Activated naive CD4-positive, alpha-beta T cell treated with anti-CD3 and anti-CD28 coated beads for 36 hours (primary cell): ENCODE results near the gene LHX2. TPM values are rescaled to one million over a fixed set of nuclear protein-coding genes. Genes with fewer than 3 reads are reported as not detected.

Experiments
- CTCF ChIA-PET: fragments of 350-600 bp; sonication (Branson Sonifier 250); formaldehyde crosslinking; loops from one replicate; lab custom pipeline; 2021; ENCODE audit warnings: antibody characterized with exemption; lab: Charles Lee
- DNase-seq: peaks from one replicate; pipeline ENCODE4 v3.0.0-alpha.2; 2020
- H3K27ac Mint-ChIP-seq: one replicate; pipeline ENCODE4 v1.8.0; 2021; ENCODE audit warnings: mild to moderate bottlenecking, mixed read lengths
- H3K27me3 Mint-ChIP-seq: one replicate; pipeline ENCODE4 v1.8.0; 2021; ENCODE audit warnings: low read depth, mixed read lengths
- H3K36me3 Mint-ChIP-seq: one replicate; pipeline ENCODE4 v1.8.0; 2021; ENCODE audit warnings: low read depth, mixed read lengths
- H3K4me1 Mint-ChIP-seq: one replicate; pipeline ENCODE4 v1.8.0; 2021; ENCODE audit warnings: low read depth, mixed read lengths
- H3K4me3 Mint-ChIP-seq: one replicate; pipeline ENCODE4 v1.8.0; 2021; ENCODE audit warnings: mild to moderate bottlenecking, moderate library complexity, mixed read lengths
- H3K9me3 Mint-ChIP-seq: one replicate; pipeline ENCODE4 v1.8.0; 2021; ENCODE audit warnings: mixed read lengths
- intact Hi-C: fragments of 100-400 bp; cut with micrococcal nuclease; formaldehyde crosslinking; loops from one replicate; pipeline ENCODE4 v1.15.1; 2023
- total RNA-seq, 2 experiments: library from RNA; stranded (reverse); gene quantifications; one replicate each; pipeline ENCODE4 v1.2.3, GENCODE V29; 2021

LHX2 gene
- total RNA-seq, 2 experiments from 2014 or later, result not detected

DNA sequence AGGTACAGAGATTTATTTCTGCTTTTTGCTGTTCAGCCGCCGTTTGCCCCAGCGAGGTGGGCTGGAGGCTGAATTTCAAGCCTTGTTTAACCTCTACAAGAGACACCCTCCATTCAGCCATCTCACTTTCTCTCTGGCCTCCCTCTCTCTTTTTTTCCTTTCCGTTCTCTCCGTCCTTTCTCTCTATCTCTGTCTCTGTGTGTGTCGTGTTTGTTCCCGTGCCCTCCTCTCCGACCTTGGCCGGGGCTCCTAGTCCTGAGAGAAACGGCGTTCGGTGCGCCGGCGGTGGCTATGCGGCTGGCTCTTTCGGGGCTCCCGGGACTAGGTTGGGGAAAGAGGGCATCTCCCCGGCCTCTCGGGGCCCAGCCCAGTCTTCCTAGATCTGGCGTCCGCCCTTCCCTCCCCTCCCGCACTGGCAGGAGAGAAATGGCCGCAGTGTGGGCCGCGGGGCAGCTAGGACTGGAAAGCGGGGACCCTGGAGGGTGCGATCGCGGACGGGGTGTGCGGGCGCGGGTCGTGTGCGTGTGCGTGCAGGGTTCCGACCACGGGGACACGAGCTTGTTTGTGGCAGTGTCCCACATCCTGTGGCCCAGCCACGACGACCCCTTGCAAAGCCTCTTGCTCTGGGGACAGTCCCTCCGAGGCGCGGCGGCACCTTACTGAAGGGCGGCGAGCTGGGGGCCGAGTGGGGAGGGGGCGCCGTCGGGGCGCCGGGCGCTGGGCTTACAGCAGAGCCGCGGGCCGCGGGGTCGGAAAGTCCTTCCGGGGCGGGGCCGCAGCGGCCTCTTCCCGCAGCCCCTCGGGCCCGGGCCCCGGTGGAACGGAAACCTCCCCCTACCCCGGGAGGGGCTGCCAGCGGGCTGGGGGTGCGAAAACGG is 5.7 kb downstream of the LHX2 start:
- peak overlapping the region; percentile 58 for H3K27ac Mint-ChIP-seq
- intact Hi-C loops, result no loop called here
- H3K27me3 Mint-ChIP-seq, result peaks cover 80% of the 10 kb centered on the region
- DNase-seq, result no peak
- peak overlapping the region; percentile 56 for H3K4me3 Mint-ChIP-seq
- peaks cover 49% of the 10 kb centered on the region for H3K4me1 Mint-ChIP-seq
- no peaks in the 10 kb centered on the region for H3K9me3 Mint-ChIP-seq
- H3K36me3 Mint-ChIP-seq, result no peaks in the 10 kb centered on the region
- CTCF ChIA-PET, result interaction anchor here (0.7 to 1.6 kb wide), 2 partner anchors 23 to 64 kb away, joined by 4 to 7 read pairs; no protein-coding TSS in a partner anchor

DNA sequence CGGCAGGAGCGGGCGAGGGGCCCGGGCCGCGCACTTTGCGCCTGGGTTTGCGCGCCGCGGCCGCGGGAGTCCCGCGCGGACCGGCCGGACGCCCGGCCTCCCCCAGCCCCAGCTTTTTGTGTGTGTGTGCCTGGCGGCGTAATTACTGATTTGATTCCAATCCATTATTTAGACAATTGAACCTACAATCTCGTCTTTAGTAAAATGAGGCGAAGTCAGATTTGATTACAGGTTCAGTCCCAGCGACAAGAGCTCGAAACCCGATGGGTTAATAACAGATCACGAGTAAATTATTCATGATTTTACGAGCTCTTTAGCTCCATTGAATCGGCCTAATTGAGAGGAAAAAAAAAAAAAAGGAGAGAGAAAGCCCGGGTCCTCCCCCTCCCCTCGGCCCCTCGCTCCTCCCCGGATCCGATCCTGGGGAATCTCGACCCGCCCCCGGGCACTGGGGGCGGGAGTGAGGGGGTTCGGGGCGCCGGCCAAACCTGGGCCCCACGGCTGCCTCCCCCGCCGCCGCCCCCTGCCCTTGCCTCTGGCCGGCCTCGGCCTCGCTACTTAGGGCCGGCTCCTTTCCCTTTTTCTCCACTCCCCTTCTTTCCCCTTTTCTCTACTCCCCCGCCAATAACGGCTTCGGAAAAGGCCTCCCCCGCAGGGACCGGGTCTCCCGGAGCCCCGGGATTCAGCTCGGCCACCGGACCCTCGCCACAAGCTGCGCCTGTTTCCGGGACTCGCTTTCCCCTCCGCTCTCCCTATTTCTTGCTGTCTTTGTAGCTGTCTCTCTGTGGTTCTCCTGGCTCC is 6.6 kb downstream of the LHX2 start:
- no peak overlapping the region for H3K27ac Mint-ChIP-seq

DNA sequence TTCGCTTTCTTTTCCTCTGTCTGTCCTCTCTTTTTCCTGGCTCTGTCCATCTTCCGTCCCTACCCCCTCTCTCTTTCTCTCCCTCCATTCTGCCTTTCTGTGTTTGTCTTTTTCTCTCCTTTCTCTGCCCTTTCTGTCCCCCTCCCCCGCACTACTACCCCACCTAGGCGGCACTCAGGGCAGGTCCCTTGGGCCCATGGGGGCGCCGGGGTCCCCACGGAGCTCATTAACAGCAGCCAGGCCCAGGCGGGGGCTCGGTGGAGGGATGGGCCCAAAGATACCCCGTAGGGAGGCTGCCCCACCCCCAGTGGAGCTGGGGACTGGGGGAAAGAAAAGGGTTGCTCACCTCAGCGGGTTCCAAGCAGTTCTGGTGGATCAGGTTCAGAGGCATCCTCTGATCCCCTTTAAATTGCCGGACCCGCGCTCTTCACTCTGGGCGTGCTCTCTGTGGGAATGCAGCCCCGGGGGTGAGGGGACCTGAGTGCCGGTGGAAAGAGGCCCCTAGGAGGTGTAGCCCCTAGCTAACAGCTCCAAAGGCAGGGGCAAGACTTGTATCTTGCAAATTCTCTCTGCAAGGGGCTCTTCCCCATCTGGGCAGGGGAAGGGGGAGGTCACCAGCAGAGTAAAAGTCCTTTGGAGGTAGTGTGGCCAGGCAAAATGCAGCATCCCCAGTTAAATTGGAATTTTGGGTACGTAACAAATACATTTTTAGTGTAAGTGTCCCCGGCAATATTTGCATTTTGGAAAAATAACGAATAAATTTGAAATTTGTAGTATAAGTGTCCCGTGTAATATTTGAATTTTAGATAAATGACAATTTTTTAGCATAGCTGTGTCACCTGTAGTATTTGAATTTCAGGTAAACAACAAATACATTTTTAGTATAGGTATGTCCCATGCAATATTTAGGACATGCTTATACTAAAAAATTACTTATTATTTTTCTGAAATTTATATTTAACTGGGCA is 7.4 kb downstream of the LHX2 start:
- Mint-ChIP-seq H3K36me3 (no peaks in the 10 kb centered on the region), H3K4me3 (no peak overlapping the region), H3K9me3 (no peaks in the 10 kb centered on the region), H3K4me1 (peaks cover 44% of the 10 kb centered on the region), H3K27me3 (peaks cover 83% of the 10 kb centered on the region), H3K27ac (no peak overlapping the region)
- CTCF ChIA-PET, result interaction anchor here (1.6 to 1.8 kb wide), 2 partner anchors 21 to 22 kb away, joined by 5 to 7 read pairs; no protein-coding TSS in a partner anchor
- no peak for DNase-seq
- intact Hi-C loops, result loop anchor here (1.0 kb wide), 1 partner anchor 8 kb away; the partner anchor contains the start of gene LHX2

More for the DNA sequence above, 6.6 kb downstream of the LHX2 start:
- intact Hi-C loops, result no loop called here
- DNase-seq, result no peak
- Mint-ChIP-seq H3K36me3 (no peaks in the 10 kb centered on the region), H3K27me3 (peaks cover 83% of the 10 kb centered on the region), H3K4me1 (peaks cover 49% of the 10 kb centered on the region), H3K4me3 (no peak overlapping the region), H3K9me3 (no peaks in the 10 kb centered on the region)
- CTCF ChIA-PET, result interaction anchor here (0.7 to 1.6 kb wide), 2 partner anchors 22 to 65 kb away, joined by 4 to 7 read pairs; no protein-coding TSS in a partner anchor

DNA sequence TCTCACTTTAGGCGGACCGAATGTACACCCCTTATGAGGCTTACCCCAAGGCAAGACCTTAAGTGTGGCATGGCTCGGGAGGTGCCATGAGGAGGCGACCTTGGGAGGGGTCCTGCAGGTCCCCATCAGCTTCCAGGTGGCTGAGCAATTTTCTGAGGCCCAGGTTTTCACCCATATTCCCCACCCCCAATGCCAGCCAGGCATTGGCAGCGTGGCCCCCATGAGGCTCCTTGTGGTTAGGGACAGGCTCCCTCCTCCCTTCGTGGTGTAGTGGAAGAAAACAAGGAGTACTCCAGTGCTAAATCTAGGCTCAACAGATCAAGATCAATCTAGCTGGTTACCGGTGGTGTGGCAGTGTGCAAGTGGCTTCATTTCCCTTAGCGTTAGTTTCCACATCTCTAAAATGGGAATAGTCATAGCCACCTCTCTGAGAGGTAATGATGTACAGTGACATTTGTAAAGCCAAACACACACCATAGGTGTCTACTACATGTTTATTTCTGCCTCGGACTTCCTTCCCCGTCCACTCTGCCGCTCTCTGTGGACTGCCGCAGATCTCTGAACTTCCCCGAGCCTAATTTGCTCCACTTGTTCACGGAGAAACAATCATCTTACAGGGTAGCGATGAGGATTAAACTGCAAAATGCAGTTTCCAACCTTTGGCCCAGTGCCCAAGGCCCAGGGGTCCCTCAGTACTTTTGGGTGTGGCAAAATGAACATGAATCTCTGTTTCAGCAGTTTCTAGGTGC is 8.4 kb downstream of the LHX2 start:
- DNase-seq, result no peak
- Mint-ChIP-seq H3K4me1 (peaks cover 44% of the 10 kb centered on the region), H3K9me3 (no peaks in the 10 kb centered on the region), H3K27me3 (peaks cover 83% of the 10 kb centered on the region), H3K27ac (no peak overlapping the region), H3K36me3 (no peaks in the 10 kb centered on the region), H3K4me3 (no peak overlapping the region)
- intact Hi-C loops, result loop anchor here (1.0 kb wide), 1 partner anchor 9 kb away; the partner anchor contains the start of gene LHX2
- CTCF ChIA-PET, result interaction anchor here (1.8 kb wide), 1 partner anchor 21 kb away, joined by 5 read pairs; no protein-coding TSS in a partner anchor

DNA sequence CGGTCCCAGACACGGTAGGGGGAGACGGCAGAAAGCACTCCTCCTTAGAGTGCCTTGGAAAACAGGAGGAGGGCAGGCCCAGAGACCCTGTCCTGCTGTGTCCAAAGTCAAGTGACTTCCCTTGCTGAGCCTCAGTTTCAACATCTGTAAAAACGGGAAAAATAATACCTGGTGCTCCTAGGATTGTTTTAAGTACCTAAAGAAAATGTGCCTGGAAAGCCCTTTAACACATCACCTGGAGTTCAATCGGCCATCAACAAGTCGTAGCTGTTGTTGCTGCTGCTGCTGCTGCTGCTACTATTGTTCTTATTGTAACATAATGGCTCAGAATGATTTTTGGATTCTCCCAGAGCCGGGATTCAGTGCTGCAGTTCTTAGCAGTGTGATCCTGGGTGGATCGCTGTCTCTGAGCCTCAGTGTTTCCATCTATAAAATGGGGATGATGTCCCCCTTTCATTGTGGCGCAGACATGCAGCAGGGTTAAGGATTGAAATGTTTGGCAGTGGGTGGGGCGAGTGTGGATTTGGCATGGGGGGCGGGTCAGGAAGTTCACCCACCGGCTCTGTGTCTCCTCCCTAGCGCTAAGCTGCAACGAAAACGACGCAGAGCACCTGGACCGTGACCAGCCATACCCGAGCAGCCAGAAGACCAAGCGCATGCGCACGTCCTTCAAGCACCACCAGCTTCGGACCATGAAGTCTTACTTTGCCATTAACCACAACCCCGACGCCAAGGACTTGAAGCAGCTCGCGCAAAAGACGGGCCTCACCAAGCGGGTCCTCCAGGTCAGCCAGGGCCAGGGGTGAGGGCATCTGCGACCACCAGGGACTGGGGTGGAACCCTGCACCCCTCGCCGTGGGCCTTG is 9.2 kb downstream of the LHX2 start:
- H3K27ac Mint-ChIP-seq, result no peak overlapping the region

DNA sequence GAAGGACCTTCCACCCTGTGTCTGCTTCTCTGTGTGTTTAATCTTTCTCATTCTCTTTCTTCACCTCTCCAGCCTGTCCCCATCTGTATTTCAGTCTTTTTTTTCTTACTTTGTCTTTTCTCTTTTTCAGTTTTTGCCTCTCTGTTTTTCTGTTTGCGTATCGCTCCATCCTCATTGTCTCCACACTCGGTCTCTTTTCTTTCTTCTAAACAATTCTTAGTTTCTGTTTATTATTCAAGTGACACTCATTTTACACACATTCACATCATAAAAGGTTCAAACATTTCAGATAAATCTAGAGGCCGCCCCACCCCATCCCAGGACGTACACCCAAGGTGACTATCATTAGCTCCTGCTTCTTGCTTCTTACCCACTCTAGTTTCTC is 9.8 kb downstream of the LHX2 start:
- Mint-ChIP-seq H3K27me3 (peaks cover 82% of the 10 kb centered on the region), H3K9me3 (no peaks in the 10 kb centered on the region), H3K36me3 (no peaks in the 10 kb centered on the region), H3K4me3 (no peak overlapping the region), H3K4me1 (peaks cover 37% of the 10 kb centered on the region), H3K27ac (no peak overlapping the region)
- CTCF ChIA-PET, result no interaction called here
- no peak for DNase-seq
- intact Hi-C loops, result no loop called here

More for the DNA sequence above, 9.2 kb downstream of the LHX2 start:
- Mint-ChIP-seq H3K9me3 (no peaks in the 10 kb centered on the region), H3K4me3 (no peak overlapping the region), H3K4me1 (peaks cover 40% of the 10 kb centered on the region), H3K36me3 (no peaks in the 10 kb centered on the region), H3K27me3 (peaks cover 81% of the 10 kb centered on the region)
- DNase-seq, result no peak
- intact Hi-C loops, result no loop called here
- CTCF ChIA-PET, result interaction anchor here (1.8 kb wide), 1 partner anchor 20 kb away, joined by 5 read pairs; no protein-coding TSS in a partner anchor

DNA sequence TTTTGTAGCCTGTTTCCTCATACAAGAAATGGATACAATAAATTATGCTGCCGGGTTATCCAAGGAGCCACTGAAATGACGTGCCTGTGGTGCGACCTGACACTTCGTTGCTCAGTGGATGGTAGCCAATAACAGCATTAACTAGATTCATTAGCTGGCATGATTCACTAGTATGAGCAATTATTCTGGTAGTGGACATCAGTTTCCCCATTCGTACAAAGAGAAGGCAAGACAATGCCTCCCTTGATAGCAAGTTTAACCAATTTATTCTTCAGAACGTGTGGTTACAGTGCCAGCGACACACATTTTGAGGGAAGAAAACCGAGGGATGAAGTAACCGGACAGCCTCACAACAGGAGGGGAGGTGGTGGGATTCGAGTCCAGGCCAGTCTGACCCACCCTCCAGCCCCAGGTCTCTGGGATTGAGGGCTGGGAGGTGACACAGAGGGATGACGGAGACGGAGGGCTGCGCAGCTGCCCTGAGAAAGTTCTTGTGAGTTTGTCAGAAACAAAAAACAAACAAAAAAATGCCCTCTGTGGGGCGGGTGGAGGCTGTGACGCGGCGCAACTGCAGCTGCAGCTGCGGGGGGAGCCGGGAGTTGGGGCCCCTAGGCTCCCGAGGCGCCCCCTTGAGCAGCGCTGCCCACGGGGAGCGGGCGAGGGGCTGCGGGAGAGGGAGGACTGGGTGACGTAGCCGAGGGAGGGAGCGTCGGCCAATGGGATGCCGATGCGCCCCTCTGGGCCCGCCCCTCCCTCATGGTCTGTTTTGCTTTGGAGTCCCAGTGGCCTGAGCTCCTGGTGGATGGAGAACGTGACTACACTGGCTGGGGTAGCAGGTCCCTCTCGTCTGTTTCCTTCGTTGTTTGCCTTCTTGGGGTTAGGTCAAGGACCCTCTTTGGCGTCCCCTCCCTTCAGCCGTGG is 10.9 kb downstream of the LHX2 start:
- peaks cover 26% of the 10 kb centered on the region for H3K4me1 Mint-ChIP-seq
- intact Hi-C loops, result no loop called here
- no peak overlapping the region for H3K4me3 Mint-ChIP-seq
- CTCF ChIA-PET, result no interaction called here
- peaks cover 74% of the 10 kb centered on the region for H3K27me3 Mint-ChIP-seq
- H3K36me3 Mint-ChIP-seq, result no peaks in the 10 kb centered on the region
- no peak for DNase-seq
- H3K27ac Mint-ChIP-seq, result no peak overlapping the region
- no peaks in the 10 kb centered on the region for H3K9me3 Mint-ChIP-seq

DNA sequence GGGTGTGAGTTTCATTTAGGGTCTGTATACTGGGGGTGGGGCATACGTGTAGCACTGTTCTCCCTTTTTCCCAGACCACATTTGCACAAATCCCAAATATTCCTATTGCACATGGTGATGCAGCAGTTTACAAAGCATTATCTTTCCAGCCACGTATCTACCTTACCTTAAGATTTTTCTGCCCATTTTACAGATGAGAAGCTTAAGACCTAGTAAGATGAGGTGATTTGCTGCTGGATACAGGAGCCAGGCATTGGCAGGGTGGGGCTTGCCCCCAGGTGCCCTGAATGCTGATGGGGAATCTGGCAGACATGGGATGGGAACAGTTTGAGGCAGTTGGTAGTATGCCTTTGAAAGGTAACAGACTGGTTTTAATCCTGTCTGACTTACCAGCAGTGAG is 12.5 kb downstream of the LHX2 start:
- peaks cover 75% of the 10 kb centered on the region for H3K27me3 Mint-ChIP-seq
- no peaks in the 10 kb centered on the region for H3K36me3 Mint-ChIP-seq
- H3K4me1 Mint-ChIP-seq, result peaks cover 20% of the 10 kb centered on the region
- CTCF ChIA-PET, result interaction anchor here (0.6 kb wide), 1 partner anchor 14 kb away, joined by 6 read pairs; no protein-coding TSS in a partner anchor
- DNase-seq, result no peak
- no peak overlapping the region for H3K27ac Mint-ChIP-seq
- H3K4me3 Mint-ChIP-seq, result no peak overlapping the region
- H3K9me3 Mint-ChIP-seq, result no peaks in the 10 kb centered on the region
- intact Hi-C loops, result no loop called here

DNA sequence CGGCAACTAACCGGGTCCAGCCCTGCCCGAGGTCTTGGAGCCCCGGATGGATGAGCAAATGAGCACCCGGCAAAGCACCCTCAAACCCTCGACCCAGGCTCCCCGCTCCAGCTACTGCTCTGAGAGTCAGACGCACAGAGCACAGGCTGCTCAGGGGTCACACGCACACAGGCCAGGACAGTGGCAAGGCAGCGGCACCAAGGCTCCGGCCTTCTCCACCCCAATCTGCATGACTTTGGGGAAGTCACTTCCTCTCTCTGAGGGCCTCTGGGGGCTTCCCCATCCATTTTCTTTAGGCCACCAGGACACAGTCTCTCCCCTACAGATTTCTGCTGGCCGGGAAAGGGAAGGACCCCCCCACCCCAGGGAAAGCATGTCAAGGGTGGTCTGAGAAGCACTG is 18.0 kb downstream of the LHX2 start:
- H3K27ac Mint-ChIP-seq, result no peak overlapping the region
- H3K9me3 Mint-ChIP-seq, result no peaks in the 10 kb centered on the region
- no peaks in the 10 kb centered on the region for H3K4me1 Mint-ChIP-seq
- DNase-seq, result no peak
- intact Hi-C loops, result no loop called here
- H3K36me3 Mint-ChIP-seq, result no peaks in the 10 kb centered on the region
- CTCF ChIA-PET, result no interaction called here
- peaks cover 63% of the 10 kb centered on the region for H3K27me3 Mint-ChIP-seq
- H3K4me3 Mint-ChIP-seq, result no peak overlapping the region
